Measurements from ENCODE around the gene SORCS2.

Gene SORCS2

DNA sequence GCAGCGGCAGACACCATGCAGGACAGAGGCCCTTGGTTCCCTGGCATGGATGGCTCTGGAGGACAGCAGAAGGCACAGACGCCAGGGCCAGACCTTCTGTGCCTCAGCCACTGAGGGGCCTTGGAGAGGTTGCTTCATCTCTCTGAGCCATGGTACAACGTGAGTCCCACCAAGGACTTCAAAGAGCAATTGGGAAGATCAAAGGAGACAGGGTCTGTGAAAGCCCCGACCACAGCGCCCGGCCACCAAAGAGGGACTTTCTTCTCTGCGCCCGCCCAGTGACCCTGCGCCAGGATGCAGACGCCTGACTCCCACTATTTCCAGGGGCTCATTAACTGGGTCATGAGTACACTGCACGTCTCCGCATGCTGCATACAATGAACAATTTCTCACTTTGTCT is 573.3 kb downstream of the SORCS2 start:
- DNase-seq = no peak

DNA sequence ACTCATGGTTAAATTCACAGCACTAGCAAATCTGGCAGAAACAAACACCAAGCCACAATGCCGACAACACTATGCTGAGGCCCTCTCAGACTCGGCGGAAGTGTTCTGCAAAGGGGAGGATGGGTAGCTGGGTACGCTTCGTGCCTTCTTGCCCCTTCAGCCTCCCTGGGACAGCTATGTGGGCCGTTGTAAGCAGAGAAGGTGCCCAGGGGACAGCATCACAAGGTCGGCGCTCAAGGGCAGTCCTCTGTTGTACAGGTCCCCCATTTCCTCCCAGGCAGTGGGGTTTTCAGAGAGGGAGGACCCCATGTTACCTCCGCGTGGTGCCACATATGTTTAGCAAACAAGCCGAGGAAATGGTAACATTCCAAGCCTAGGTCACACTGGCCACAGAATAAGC is 573.7 kb downstream of the SORCS2 start:
- no peak for DNase-seq

DNA sequence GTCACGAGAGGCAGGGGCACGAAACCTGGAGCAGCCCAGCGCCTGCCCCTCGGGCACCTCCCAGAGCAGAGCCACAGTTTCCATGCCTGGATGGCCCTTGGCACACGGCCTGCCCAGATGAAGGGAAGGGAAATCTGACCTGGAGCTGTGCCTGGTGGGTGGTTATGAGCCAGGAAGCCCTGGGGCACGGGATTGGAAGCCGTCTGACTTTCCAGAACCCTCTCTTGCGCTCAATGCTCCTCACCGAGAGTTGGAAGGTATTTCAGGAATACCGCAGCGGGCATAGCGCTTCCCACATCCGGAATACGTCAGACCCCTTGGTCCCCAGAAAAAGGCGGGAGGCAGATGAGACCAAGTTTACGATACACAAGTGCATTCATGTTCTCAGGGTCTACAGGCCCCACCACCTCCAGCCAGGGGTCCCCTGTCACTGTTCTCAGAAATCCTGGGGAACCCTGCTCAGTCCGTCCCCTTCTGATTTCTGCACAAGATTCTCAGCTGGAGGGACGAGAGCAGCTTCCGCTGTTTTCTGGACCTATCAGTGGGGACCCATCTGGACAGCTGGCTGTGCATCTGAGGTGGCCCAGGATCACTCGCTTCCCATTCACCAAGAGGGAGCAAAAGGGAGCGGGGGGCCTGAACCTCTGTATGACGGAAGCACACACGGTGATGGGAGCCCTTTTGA is 574.5 kb downstream of the SORCS2 start:
- DNase-seq = no peak

DNA sequence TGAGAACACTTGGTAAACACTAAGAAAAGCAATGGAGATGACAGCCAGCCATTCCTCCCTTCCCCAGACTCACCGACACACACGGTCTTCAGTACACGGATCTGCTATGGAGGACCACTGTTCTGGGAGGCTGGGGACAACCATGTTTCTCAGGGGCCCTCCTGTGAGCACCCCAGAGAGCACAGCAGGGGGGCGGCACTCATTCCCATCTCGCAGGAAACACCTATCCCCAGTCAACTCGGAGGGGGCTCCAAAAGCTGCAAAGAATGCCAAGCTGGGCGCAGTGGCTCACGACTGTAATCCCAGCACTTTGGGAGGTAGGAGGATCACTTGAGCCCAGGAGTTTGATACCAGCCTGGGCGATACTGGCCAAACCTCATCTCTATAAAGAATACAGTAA is 575.2 kb downstream of the SORCS2 start:
- DNase-seq = no peak

DNA sequence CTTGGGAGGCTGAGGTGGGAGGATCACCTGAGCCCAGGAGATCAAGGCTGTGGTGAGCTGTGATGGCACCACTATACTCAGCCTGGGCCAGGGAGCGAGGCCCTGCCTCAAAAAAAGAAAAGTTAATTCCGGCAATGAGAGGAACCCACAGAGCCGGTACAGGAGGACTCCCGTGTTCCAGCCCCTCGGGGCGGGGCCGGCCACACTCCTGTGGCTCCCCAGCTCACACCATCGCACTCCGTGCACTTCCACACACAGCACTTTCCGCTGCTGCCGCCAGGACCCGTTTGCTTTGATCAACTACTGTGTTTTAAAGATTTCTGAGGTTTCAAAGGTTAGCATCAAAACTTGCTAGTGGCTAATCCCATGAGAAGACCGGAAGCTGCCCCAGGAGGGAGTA is 575.6 kb downstream of the SORCS2 start:
- DNase-seq = no peak

DNA sequence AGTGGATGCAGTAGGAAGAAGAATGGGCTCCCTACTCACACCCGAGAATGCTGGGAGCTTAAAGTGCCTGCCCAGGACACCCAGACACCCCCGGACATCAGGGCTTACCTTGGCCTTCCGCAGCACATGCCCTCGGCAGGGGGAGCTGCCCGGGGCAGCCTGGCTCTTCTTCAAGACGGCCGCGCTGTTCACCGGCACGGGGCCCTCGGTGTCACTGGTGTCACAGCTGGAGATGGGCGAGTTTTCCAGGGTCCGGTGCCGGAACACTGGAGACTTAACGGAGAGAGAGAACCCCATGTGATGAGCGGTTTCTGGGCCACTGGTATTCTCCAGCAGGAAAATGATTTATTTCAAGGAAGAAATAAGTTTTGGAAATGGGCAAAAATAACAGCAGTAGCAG is 576.4 kb downstream of the SORCS2 start:
- DNase-seq = no peak

DNA sequence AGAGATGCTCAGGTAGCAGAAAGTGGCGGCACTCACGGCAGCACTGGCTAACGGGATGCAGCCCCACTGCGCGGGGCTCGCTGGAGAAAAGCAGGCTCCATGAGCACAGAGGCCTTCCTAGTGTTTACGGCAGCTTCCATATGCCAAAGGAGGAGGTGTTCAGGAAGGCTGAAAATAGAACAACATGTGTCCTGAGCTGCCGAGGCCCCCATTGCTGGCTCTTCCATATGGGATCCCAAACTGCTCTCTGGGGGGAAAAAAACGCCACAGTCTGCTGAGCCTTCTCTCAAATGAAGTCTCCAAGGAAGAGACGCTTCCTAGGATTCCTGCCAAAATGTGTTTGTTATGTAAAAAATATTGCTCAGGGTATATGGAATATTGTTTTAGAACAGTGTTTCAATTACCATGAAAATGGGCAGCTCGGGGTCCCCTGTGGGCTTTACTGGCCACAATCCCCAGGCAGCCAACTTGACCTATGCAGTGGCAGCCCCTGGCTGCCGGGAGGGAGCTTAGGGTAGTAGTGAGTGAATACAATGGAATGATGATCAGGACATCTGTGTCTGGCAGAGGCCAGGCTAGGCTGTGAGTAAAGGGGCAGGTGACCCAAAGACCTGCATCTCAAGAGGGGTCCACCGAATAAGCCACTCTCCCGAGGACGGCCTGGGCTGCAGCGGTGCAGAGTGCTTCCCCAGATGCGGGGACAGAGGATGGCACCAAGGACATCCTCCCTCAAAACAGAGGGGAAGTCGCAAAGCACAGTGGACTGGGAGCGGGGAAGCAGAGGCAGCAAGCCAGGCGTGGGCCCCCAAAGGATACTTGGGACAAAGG is 577.3 kb downstream of the SORCS2 start:
- DNase-seq = no peak

DNA sequence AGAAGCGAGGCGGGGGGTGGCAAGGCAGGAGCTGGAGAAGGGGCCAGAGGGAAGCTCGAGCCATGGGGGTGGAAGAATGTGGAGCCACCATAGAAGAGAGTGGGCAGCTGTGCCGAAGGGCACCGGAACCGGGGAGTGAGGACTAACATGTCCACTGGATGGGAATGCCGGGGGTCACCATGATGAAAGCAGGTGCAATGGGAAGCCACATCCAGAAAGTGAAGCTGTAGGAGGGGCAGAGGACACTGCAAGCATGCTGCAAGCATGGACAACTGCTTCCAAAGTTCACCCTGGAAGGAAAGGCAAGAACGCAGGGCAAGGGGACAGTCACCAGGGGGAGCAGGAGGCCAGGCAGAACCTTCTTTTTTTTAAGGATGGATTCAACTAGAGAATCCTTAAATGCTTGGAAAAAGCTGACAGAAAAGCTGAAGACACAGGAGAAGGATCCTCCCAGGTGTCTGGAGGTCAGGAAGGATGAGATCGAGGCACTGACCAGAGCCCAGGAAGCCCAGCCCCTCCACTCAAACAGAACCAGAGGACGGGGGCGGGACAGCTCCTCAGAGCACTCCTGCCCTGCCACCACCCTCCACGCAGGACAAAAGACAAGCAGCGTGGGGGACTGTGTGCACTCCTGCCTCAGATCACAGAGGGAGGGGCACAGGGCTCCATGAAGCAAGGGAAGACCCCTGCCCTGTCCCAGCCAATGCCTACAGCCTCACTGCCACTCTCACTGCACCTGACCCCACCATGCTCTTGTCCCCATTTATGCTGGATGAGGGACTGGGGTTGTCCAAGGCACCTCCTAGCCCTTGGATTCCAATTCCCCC is 578.1 kb downstream of the SORCS2 start:
- DNase-seq = no peak

DNA sequence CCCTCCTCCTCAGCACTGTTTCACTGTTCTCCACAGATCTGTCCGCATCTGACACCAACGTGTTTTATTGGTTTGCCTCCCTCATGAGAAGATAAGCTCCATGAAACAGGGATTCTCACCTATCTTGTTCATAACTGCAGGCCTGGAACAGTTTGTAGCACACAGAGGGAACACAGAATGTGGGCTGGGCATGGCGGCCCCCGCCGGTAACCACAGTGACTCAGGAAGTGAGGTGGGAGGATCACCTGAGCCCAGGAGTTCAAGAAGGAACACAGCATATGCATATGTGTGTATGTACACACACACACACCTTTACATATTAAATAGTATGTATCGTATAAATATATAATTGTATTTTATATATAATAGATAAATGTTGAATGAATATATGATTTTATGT is 578.7 kb downstream of the SORCS2 start:
- DNase-seq = peak in 1 of 2 donors; percentile 34

DNA sequence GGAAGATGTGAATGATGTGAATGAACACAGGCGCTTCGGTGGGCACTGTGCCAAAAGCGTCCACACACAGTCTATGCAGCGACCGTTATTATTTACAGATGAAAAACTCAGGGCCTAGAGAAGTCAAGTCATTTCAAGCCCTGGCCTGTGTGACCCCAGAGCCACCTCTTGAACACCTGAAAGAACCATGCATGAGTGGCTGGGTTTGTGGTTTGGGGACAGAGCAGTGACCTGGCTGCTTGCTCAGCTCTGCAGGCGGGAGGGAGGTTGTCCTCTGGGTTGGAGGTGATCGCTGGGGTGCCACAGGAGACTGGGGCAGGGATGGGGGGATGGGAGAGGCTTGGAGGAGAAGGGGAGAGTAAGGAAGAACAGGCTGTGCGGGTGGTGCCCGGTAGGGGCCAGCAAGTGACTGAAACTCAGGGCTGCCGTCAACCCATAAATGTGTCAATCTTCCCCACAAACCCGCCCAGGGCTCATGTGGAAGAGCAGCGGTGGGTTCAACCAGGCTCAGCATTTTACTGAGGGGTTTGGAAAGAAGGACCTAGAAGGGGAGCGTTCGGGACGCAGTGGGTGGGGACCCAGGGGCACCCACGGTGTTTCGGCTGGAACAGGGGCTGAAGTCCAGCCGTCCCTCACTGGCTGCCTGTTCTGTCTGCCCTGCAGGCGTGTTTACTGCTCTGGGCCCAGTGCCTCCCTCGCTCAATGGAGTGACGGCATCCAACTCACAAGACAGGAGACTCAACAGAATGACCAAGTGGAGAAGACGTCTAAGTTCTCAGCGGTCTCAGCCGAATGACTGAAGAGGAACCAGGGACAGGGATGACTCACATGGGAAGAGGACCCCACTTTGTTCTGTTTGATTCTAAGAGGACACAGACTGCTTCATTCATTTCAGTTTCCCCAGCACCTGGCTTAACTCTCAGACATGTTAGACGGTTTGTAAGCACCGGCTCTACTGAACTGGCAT is 579.5 kb downstream of the SORCS2 start:
- no peak for DNase-seq

DNA sequence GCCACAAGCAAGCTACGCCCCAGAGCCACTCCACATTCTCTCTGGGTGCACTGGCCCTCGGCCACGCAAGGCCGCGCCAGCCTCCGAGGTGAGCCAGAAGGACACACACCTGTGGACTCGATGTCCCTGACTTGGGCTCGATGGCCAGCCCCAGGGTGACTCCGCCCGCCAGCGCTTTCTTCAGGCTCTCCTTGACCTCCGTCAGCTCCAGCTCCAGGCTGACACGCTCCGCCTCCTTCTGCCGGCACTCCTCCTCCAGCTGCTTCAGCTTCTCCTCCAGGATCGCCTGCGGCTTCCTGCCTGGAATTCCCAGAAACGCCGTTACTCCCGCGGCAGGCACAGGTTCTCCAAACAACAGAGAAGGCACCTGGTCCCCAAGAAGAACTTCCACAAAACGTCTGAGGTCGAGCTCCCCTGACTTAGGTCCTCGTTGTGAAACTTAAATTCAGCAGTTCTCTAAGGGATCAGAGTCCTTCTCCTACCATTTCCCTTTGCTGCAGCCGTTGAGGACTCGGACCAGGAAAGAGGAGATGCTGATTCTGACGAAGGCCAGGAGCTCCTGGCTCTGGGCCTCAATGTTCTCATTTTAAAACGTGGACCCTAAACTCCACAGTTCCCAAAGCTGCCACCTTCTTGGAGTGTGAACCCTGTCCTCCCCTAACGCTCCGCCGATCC is 580.5 kb downstream of the SORCS2 start:
- DNase-seq = no peak

DNA sequence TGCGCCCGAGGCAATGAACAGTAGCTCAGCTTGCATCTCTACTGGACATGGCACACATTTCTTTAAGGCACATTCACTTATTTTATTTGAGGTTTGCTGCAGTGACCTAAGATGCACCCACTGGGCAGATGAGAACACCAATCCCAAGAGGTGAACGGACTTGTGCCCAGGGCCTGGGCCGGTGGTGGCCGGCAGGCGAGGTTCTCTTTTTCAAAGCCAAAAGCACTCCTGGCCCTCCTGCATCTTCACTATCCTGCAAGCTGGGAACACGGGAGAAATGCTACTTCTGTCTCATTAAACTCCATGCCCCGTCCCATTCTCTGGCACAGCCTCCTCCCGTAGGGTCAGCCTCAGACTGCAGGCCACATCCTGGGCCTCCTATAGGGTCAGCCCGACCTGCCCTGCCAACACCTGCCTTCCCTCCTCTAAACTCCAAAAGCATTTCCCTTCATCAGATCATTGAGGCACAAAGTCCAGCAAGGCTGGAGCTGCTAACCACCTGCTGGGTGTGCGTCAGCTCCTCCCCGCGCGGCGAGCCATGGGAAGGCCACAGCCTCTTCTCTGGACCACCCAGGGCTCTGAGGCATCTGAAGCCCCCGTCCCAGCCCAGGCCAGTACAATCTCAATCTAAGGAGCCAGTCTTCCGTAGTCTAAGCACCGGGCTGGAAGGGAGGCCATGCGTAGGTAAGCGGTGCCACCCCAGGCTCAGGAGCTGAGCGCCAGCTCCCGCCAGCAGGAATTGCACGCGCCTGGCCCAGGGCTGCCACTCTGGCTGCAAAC is 581.3 kb downstream of the SORCS2 start:
- no peak for DNase-seq

DNA sequence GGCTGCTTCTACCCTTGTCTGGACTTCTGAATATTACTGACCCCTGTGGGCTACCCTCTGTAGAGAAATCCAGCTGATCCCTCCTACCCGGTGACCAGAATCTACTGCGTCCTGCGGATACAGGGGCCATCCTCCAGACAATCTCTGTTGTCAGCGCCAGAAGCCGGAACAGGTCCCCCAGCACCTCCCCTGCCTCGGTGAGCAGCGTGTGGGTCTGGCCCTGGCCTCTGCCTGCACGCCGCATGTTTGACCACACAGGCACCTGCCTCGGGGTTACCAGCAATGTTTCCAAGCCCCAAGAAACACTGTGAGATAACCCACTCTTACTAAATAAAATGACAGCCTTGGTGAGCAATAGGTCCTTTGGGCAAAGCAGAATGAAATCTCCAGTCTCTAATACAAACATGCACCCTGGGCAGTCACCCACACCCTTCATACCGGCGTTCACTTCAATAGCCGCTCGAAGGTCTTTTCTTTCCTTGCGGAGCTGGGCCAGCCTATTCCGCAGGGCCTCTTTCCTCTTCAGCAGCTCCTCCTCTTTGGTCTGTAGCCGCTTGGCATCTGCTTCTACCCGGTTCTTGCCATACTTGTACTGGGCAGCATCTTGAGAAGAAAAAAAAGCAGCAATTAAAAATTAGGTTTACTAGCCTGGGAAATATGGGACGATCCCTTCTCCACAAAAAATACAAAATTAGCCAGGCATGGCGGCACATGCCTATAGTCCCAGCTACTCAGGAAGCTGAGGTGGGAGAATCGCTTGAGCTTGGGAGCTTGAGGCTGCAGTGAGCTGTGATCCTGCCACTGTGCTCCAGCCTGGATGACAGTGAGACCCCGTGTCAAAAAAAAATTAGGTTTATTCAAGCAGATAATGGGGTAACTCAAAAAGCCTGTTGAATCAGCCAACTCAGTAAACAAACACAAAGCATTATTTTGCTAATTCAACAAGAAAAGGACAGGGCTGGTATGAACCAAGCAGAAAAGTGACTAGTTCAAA is 582.3 kb downstream of the SORCS2 start:
- DNase-seq = no peak

DNA sequence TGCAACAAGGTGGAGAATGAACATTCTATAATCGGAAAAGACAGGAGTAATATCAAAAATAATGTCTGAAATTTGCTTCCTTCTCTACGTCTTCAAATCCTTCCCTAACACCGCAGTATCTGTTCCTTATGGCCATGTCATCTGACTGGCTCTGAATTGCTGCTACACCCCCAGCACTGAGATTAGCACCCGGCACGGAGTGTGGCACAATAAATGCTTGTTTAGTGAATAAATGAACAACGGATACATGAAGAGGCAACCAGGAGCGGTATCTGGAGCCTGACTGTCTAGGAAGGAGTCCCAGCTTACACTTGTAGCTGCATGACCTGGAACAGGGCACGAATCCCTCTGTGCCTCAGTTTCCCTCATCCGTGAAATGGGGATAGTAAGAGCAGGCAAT is 583.1 kb downstream of the SORCS2 start:
- no peak for DNase-seq

DNA sequence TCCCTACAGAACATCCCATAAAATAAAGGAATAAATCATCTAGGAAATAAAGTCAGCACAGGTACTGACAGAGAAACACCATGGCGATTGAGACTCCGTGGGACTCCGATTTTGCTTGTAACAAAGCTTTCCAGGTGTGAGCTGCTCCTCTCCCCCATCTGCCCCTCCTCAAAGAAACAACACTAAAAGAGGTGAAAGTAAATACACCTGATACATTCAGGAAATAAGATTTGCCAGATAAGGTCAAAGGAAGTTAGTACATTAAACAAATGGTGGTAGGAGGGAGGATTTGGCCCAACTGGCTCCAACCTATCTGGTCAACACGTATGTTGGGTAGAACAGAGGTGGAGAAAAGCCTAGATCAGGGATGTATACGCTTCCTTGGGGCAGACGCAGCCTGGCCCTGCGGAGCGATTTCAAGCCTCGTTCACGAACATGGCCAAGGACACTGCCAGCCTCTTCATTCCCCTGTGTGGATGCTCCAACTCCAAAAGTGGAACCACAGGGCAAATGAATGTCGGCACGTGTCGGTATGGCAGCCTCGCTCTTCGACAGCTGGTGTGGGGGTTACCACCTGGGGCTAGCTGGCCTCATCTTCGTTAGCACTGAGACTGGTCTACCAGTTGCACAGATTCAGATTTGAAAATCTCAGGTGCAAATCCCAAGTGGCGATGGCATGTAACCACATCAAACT is 584.8 kb downstream of the SORCS2 start:
- no peak for DNase-seq

DNA sequence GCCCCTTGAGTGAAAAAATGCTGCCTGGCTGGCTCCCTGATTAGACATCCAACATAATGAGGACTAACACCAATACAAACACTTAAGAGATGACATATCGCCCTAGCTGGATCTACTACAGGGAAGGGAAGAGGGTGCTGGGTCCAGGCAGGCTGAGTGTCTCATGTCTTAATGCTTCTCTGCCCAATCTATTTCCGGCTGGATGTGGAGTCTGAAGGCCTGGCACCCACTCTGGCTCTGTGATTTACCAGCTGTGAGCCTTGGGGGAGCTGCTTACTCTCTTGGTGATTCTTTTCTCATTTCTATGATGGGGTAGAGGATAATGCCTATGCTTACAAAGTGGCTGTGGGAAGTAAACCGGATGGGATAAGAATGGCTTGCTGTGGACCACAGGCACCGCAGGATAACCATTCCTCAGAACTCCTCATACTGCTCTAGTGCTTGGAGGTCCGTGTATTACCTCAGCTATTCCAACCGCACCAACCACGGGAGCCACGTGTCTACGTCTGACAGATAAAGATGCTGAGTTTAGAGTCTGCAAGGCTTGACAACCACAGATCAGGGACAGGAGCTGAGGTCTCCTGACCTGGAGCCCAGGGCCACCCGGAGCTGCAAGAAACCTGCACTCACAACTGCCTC is 585.7 kb downstream of the SORCS2 start:
- DNase-seq = no peak

DNA sequence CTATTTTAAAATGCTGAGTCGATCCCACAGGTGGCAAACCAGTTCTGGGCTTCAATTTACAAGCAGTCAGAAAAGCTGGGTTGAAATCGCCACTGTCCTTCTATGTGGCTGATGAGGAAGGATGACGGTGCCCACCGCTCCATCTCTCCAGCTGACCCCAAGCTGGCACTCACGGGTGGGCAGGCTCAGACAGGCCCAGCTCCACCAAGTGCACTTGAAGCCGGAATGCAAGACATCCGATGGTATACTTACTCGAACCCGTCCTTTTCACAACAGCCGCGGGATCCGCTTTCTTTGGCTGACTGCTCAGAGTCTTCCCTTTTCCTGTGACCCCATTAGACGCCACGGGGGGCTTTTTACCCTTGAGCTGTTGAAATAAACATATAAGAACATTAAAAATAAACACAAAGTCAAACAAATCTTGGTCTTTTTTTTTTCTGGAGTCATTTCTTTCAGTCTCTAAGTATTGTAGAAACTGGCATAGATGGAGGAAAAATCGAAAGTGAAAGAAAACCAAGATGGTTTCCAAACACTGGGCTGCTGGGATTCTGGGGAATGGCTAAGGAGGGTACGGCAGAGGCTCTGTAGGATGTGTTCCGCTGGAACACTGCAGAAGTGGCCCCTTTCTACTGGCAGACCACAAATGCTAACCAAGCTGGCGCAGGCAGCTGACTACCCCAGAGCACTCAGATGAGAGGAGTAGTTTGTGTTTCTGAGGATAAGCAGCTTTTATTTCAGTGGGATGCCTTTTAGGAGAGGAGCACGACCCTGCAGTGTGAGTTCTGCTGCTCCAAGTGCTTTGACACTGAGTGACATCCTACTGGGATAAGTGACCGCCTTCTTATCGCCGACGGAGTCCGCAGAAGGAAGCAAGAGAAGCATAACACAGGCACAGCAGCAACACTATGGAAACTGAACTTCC is 586.4 kb downstream of the SORCS2 start:
- DNase-seq = no peak

DNA sequence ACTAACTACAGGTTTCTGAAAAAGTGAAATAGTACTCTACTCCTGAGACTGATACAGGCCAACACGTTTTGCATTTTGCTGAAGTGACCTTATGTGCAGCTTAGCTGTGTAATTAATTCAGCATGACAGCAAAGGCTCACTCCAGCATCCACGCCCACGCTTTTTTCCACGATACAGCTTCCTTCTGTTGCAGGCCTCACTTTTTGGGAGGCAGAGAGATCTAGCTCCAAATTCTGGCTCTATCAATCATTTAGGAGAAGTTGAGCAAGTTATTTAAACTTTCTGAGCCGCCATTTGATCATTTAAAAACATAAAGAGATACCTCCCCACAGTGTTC is 587.1 kb downstream of the SORCS2 start:
- no peak for DNase-seq
